Measurements from ENCODE around the gene ATG9B.

GRCh38 chr7:151062111-151062398 lies 37.8 kb upstream of the ATG9B start:
- no peak for TF ChIP-seq CTCF (conservative IDR thresholded peaks at IDR 0.05)
- TF ChIP-seq EZH2 (IDR thresholded peaks at IDR 0.05; ENCODE audit: low read depth), result no peak
